K562 (cell line): ENCODE measurements around the gene NELL1.

Experiments
- NFIC ChIP-seq: fragments of 450-650 bp; IDR thresholded peaks from 2 replicates; pipeline ENCODE4 v1.6.1; 2017; ENCODE audit warnings: mild to moderate bottlenecking, inconsistent platforms
- PCBP2 ChIP-seq: fragments of 200-400 bp; formaldehyde crosslinking; IDR thresholded peaks from 2 replicates; pipeline ENCODE4 v1.6.1; 2018; ENCODE audit warnings: low read length, low read depth, mild to moderate bottlenecking, moderate library complexity; ENCODE audit not compliant: poor library complexity, severe bottlenecking
- POLR2B ChIP-seq: fragments of 450-650 bp; IDR thresholded peaks from 2 replicates; pipeline ENCODE4 v1.6.1; 2018; ENCODE audit warnings: low read depth; ENCODE audit not compliant: partially characterized antibody

DNA sequence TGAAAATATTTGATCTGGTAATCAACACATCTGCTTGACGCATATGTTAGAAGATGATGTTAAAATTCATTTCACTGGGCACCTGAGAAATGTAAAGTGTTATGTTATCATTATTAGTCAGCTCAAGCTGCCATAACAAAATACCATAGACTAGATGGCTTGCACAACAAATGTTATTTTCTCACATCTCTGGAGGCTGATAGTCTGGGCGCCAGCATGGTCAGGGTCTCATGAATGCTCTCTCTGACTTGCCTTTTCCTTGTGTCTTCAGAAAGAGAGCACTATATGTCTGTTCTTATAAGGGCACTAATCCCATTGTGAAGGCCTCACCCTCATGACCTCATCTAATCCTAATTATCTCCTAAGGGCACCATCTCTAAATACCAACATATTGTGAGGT lies 435.3 kb downstream of the NELL1 start:
- TF ChIP-seq PCBP2 (no peak), POLR2B (no peak), NFIC (no peak)
